GM12873 (cell line): Measurements from ENCODE around the gene EVC.

Experiments used
- TF ChIP-seq, protein P1 (sequence below): IDR thresholded peaks from 2 replicates; pipeline ENCODE4 v1.5.1; 2012; ENCODE audit warnings: low read depth, mild to moderate bottlenecking, moderate library complexity, low read length, control low read depth; ENCODE audit not compliant: insufficient read depth; ENCODE audit errors: missing control alignments

The EVC gene

DNA sequence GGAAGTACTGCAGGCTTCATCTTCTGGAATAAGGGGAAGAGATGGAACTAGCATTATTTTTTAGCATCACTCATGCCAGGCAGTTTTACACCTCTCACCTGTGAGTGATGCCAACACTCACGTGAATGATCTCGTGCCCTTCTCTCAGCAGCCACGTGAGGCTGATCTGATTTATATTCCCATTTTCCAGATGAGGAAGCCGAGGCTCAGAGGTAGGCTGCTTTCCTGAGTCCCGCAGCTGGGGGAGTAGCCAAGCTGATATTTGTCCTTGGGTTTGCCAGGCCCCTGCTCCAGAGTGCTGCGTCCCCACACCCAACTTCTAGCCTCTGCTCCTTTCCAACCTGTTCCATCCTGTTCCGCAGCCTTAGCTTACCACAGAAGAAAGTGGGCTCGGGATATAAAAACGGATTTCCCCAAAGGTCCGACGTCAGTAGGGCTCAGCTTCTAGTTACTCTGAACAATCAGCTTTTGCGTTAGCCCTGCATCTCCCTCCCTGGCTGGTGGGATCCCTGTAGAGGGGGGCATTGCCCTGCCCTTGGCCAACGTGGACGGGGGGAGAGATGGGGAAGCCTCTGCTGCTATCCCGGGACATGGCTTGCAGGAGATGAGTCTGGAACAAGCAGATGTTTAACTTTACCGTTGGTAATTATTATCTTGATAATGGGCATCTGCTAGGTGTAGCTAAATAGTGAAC, 9.3 kb downstream of the EVC start:
- TF ChIP-seq, protein P1, sequence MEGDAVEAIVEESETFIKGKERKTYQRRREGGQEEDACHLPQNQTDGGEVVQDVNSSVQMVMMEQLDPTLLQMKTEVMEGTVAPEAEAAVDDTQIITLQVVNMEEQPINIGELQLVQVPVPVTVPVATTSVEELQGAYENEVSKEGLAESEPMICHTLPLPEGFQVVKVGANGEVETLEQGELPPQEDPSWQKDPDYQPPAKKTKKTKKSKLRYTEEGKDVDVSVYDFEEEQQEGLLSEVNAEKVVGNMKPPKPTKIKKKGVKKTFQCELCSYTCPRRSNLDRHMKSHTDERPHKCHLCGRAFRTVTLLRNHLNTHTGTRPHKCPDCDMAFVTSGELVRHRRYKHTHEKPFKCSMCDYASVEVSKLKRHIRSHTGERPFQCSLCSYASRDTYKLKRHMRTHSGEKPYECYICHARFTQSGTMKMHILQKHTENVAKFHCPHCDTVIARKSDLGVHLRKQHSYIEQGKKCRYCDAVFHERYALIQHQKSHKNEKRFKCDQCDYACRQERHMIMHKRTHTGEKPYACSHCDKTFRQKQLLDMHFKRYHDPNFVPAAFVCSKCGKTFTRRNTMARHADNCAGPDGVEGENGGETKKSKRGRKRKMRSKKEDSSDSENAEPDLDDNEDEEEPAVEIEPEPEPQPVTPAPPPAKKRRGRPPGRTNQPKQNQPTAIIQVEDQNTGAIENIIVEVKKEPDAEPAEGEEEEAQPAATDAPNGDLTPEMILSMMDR = no peak

DNA sequence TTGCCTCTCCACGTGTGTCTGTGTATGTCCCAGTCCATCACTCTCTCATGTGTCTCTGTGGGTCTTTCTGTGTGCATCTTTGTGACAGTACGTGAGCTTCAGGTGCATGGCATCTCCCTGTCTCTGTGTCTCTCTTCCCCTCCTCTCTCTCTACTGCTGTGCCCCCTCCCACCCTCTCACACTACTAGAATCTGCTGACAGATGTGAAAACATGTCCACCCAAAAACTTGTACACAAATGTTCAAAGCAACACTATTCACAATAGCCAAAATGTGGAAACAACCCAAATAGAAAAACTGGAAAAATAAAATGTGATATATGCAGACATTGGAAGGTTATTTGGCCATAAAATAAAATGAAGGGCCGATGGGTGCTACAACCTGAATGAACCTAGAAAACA, 10.0 kb downstream of the EVC start:
- TF ChIP-seq, protein P1 = no peak

DNA sequence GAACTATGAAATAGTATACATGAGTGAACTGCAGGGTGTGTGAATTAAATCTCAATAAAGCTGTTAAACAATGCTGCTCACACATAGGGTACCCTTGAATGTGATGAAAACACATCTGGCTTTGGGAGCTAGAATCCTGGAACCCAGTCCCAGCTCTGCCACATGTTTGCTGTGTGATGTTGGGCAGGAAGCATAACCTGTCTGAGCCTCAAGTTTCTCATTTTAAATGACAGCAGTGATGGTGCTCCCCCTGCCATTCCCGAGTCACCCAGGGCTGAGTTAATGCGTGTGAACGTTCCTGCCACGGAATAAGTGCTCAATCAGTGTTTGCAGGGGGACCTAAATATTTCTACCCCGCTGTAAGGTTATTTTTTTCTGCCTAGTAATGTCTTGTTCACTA, 10.9 kb downstream of the EVC start:
- TF ChIP-seq, protein P1 = no peak

DNA sequence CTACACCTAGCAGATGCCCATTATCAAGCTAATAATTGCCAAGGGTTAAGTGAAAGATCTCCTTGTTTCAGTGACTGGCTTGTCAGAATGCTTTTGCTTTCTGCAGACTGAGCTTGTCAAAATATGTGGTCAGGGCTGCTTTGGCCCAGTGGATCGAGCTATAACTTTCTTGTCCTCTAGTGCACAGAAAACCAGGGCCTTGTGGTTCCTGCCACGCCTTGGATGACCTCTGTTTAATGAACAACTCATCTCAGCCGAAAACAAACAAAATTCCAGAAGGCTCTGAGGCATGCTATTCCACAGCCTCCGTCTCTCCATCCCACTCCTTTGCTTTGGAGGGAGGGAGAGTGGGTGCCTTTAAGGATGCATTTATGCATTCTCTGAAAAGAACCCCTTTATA, 11.3 kb downstream of the EVC start:
- TF ChIP-seq, protein P1 = no peak

DNA sequence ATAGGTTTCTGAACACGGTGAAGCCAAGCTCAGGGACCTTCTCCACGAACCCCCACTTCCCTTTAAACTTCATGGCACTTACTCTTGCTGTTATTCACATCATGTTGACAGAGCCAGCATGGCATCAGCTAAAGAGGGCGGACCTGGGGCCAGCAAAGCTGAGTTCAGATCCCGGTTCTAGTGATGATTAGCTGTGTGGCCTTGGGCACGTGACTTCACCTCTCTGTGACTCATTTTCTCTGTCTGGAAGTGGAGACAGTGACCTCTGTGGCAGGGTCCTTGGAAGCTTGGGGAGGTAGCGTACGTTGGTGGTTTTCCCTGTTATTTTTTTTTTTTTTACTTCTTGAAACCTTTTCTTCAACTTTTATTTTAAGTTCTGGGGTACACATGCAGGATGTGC, 13.4 kb downstream of the EVC start:
- TF ChIP-seq, protein P1 = no peak

DNA sequence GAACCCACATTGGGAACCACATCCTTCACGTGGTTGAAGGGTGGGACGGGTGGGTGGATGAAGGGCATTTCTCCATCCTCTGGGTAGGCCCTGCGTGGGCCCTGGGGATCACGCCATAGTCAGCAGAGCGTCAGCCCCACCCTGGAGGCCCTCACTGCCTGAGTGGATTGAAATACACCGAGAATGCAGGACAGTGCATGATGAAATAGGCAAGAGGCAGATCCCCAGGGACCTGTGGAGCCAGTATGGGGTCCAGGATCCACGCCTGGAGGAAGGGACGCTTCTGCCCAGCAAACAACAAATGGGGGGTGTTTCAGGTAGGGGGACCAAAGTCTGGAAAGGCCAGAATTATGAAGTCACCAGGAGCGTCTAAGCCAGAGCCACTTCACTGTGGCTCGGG, 19.4 kb downstream of the EVC start:
- TF ChIP-seq, protein P1 = no peak

DNA sequence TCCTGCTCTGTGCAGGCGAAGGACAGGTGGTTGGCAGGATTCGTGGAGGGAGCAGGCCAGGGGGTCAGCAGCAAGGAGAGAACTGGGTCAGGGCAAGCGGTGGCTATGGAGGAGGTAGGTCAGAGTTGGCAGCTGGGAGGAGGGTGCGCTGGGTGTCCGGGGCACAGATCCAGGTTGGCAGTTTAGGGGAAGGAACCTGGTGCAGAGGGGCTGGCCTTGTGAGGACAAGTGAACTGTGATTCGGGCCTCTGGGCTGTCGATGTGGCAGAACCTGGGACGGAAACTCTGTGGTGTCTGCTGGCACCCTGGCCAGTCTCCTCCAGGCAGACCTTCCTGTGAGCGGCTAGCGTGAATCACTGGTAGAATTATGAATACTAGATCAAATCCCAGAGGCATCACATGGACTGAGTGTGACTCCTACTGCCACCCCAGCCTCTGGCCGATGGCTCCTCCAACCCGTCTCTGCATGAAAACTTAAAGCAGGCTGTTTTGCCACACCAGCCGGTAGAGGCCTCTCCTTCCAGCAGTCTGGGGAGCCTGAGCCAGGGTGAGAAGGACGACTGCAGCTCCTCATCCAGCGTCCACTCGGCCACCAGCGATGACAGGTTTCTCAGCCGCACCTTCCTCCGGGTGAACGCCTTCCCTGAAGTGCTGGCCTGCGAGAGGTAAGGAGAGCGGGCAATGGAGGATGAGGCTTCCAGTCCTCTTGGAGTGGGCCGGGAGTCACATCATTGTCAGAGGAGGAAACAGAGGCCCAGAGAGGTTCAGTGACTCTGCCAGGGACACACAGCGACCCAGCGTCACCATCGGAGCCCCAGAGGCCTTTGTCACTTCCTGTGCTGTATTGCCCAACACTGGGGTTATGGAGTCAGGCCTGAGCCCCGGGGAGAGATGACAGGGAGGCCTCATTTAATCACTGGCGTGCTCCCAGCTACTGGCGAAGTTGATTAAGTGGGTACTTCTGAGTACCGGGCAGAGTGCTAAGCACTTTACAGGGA, 20.3 kb downstream of the EVC start:
- TF ChIP-seq, protein P1 = no peak
